HFF-Myc (cell line): ENCODE data around the gene NLK.

Source experiments
- DNase-seq: peaks from one replicate; pipeline ENCODE4 v3.0.0-alpha.2; 2011; ENCODE audit warnings: low read depth; ENCODE audit errors: extremely low read depth
- H3K4me3 ChIP-seq: replicated peaks from 2 replicates; pipeline ENCODE4 v1.5.1; 2011; ENCODE audit warnings: low read depth, mild to moderate bottlenecking, control low read depth, low read length
- CTCF ChIP-seq: IDR thresholded peaks from 2 replicates; pipeline ENCODE4 v1.5.1; 2012; ENCODE audit warnings: mild to moderate bottlenecking, low read depth, low read length, control low read depth; ENCODE audit errors: missing control alignments

Gene NLK

GRCh38 chr17:28119560-28119959, 77.1 kb downstream of the NLK start:
- H3K4me3 ChIP-seq: no peak overlapping the region
- DNase-seq: no peak
- no peak for TF ChIP-seq CTCF

GRCh38 chr17:28120766-28121165, 78.3 kb downstream of the NLK start:
- no peak for TF ChIP-seq CTCF
- DNase-seq: no peak
- H3K4me3 ChIP-seq: no peak overlapping the region

GRCh38 chr17:28124962-28125361, 82.5 kb downstream of the NLK start:
- no peak for TF ChIP-seq CTCF
- no peak overlapping the region for H3K4me3 ChIP-seq
- DNase-seq: no peak

GRCh38 chr17:28125526-28126378, 83.3 kb downstream of the NLK start:
- H3K4me3 ChIP-seq: no peak overlapping the region
- no peak for TF ChIP-seq CTCF
- DNase-seq: no peak

- no peak for TF ChIP-seq CTCF
- DNase-seq: no peak
- no peak overlapping the region for H3K4me3 ChIP-seq
These were observed 84.7 kb downstream of the NLK start for GRCh38 chr17:28127196-28127595.

- DNase-seq: no peak
- no peak overlapping the region for H3K4me3 ChIP-seq
- no peak for TF ChIP-seq CTCF
These were observed 86.3 kb downstream of the NLK start for GRCh38 chr17:28128779-28129178.

- no peak for DNase-seq
- no peak for TF ChIP-seq CTCF
- no peak overlapping the region for H3K4me3 ChIP-seq
These were observed 88.0 kb downstream of the NLK start for GRCh38 chr17:28130472-28130871.
